HepG2 (cell line): ENCODE measurements around the gene WNK1. TPM values are rescaled to one million over a fixed set of nuclear protein-coding genes. Genes with fewer than 3 reads are reported as not detected.

Experiments used
- ATAC-seq: fragments of 200-7000 bp; cut with Tn5 transposase; 3 replicates; pipeline ENCODE4 v1.9.1; 2020; ENCODE audit warnings: mild to moderate bottlenecking, moderate library complexity
- BruUV-seq: library from RNA; stranded (reverse); fragments of 400-500 nt; replicated peaks from 2 replicates; lab custom pipeline; 2021; lab: Mats Ljungman, UMichigan
- CTCF ChIA-PET: fragments of 300-600 bp; formaldehyde crosslinking; extraction: SDS; loops from one replicate; lab custom pipeline; 2021; ENCODE audit warnings: low total read pairs, inconsistent platforms, low intra/inter-chr PET ratio; lab: Yijun Ruan, JAX
- POLR2A ChIA-PET: fragments of 350-600 bp; sonication (Branson Sonifier 250); formaldehyde crosslinking; loops from one replicate; lab custom pipeline; 2020; ENCODE audit warnings: antibody characterized with exemption, inconsistent platforms; lab: Yijun Ruan, JAX
- DNase-seq: peaks from one replicate; pipeline ENCODE4 v3.0.0-alpha.2; 2015; ENCODE audit warnings: low spot score
- FAIRE-seq: peaks from 3 replicates; lab custom pipeline; 2011; peaks lifted over from hg19 to GRCh38; lab: Jason Lieb, UNC
- H2AFZ ChIP-seq: one replicate; pipeline ENCODE4 v1.6.1; 2011; ENCODE audit warnings: low read length, inconsistent platforms
- H3K27ac ChIP-seq: fragments of 300-600 bp; 3 replicates; pipeline ENCODE4 v1.8.0; 2011; ENCODE audit warnings: mixed run types, mild to moderate bottlenecking, mixed read lengths, low read length, inconsistent platforms; ENCODE audit not compliant: insufficient read depth; ENCODE audit errors: extremely low read length
- H3K27me3 ChIP-seq, 2 experiments: fragments of 200-600 bp in 1 of 2; 2 replicates in 1 of 2; 3 replicates in 1 of 2; pipeline versions ENCODE4 v1.6.0 to v1.8.0; 2011; ENCODE audit warnings: low read length in 2 of 2, mild to moderate bottlenecking in 2 of 2, moderate library complexity in 2 of 2, inconsistent platforms in 1 of 2; ENCODE audit not compliant: insufficient read depth in 2 of 2, control insufficient read depth in 1 of 2
- H3K36me3 ChIP-seq, 2 experiments: fragments of 200-600 bp in 1 of 2; replicated peaks in 1 of 2; 2 replicates in 1 of 2; 3 replicates in 1 of 2; pipeline versions ENCODE4 v1.5.1 to v1.8.0; 2011; ENCODE audit warnings: low read length in 2 of 2, inconsistent platforms in 1 of 2; ENCODE audit not compliant: insufficient read depth in 2 of 2, control insufficient read depth in 1 of 2
- H3K4me1 ChIP-seq: 2 replicates; pipeline ENCODE4 v1.5.1; 2012; ENCODE audit warnings: low read length, inconsistent platforms; ENCODE audit not compliant: insufficient read depth
- H3K4me2 ChIP-seq: 2 replicates; pipeline ENCODE4 v1.6.0; 2011; ENCODE audit warnings: low read depth, low read length, inconsistent platforms
- H3K4me3 ChIP-seq, 3 experiments: fragments of 200-600 bp in 1 of 3; sonication (generic), shearing (Covaris generic) in 1 of 3; replicated peaks in 1 of 3; 2 replicates each; pipeline ENCODE4 v1.5.1; 2011 to 2016; ENCODE audit warnings: low read length in 3 of 3, inconsistent platforms in 2 of 3, low read depth in 2 of 3, mild to moderate bottlenecking in 2 of 3, control low read depth in 1 of 3, mixed read lengths in 1 of 3; ENCODE audit not compliant: insufficient read depth in 1 of 3
- H3K79me2 ChIP-seq: one replicate; pipeline ENCODE4 v1.6.1; 2011; ENCODE audit warnings: low read length, inconsistent platforms; ENCODE audit not compliant: insufficient read depth
- H3K9ac ChIP-seq: 2 replicates; pipeline ENCODE4 v1.6.0; 2011; ENCODE audit warnings: mild to moderate bottlenecking, low read depth, low read length, inconsistent platforms; ENCODE audit not compliant: insufficient read depth
- H3K9me3 ChIP-seq: 2 replicates; pipeline ENCODE4 v1.5.1; 2012; ENCODE audit warnings: mild to moderate bottlenecking, low read length
- H4K20me1 ChIP-seq: 2 replicates; pipeline ENCODE4 v1.6.0; 2011; ENCODE audit warnings: inconsistent platforms, mild to moderate bottlenecking, low read length, moderate library complexity; ENCODE audit not compliant: insufficient read depth
- GATAD2A ChIP-seq: IDR thresholded peaks from 2 replicates; pipeline ENCODE4 v1.6.1; 2016
- HOXA3 ChIP-seq: sonication (generic); formaldehyde crosslinking; IDR thresholded peaks from 2 replicates; pipeline ENCODE4 v1.5.0; 2020; ENCODE audit warnings: missing genetic modification reagents
- JUND ChIP-seq: sonication (generic); formaldehyde crosslinking; IDR thresholded peaks from 2 replicates; pipeline ENCODE4 v1.8.0; 2022; ENCODE audit warnings: mild to moderate bottlenecking, missing genetic modification reagents
- KLF6 ChIP-seq: IDR thresholded peaks from 2 replicates; pipeline ENCODE4 v1.8.0; 2016; ENCODE audit warnings: missing biosample characterization, missing genetic modification reagents
- PPARG ChIP-seq: conservative IDR thresholded peaks from 2 replicates; pipeline ENCODE4 v1.6.1; 2016; ENCODE audit warnings: missing biosample characterization, missing genetic modification reagents
- THYN1 ChIP-seq: sonication (generic); formaldehyde crosslinking; IDR thresholded peaks from 2 replicates; pipeline ENCODE4 v1.8.1; 2023; ENCODE audit warnings: low read depth, mild to moderate bottlenecking, moderate library complexity, missing genetic modification reagents, borderline replicate concordance
- ZFP36L1 ChIP-seq: sonication (generic); formaldehyde crosslinking; IDR thresholded peaks from 2 replicates; pipeline ENCODE4 v1.8.0; 2022; ENCODE audit warnings: mild to moderate bottlenecking, missing genetic modification reagents, moderate library complexity
- ZFP82 ChIP-seq: sonication (generic); formaldehyde crosslinking; IDR thresholded peaks from 2 replicates; pipeline ENCODE4 v1.5.1; 2020; ENCODE audit warnings: mild to moderate bottlenecking, missing genetic modification reagents, borderline replicate concordance
- ZMYM4 ChIP-seq: sonication (generic); formaldehyde crosslinking; IDR thresholded peaks from 2 replicates; pipeline ENCODE4 v1.8.1; 2023; ENCODE audit warnings: mild to moderate bottlenecking, missing genetic modification reagents
- WGBS: methylation state at CpG from one replicate; pipeline ENCODE4 v1.1.6; 2017; ENCODE audit warnings: low lambda C conversion rate; 5-methylcytosine and 5-hydroxymethylcytosine counted together
- in situ Hi-C: cut with HindIII; loops from 2 replicates; pipeline ENCODE4 v1.10.0; 2017; ENCODE audit warnings: low pct_unique_long_range_greater_than_20kb; ENCODE audit not compliant: extremely low pct_ligation_motif_present
- intact Hi-C: fragments of 100-400 bp; cut with micrococcal nuclease; formaldehyde crosslinking; loops from one replicate; pipeline ENCODE4 v1.10.0; 2022; ENCODE audit not compliant: unreplicated experiment
- polyA plus RNA-seq, 8 experiments: library from polyadenylated mRNA; depleted of rRNA in 3 of 8; stranded (reverse) in 7 of 8; unstranded in 1 of 8; fragments of >200 nt; fragmentation: Illumina TruSeq in 4 of 8; extraction: Trizol in 4 of 8; gene quantifications; 2 replicates each; pipeline versions ENCODE4 v1.2.1 to v1.2.3, GENCODE V29; 2011 to 2016; ENCODE audit warnings: low read depth in 4 of 8, missing spikeins in 1 of 8, mixed read lengths in 1 of 8; ENCODE audit not compliant: insufficient read depth in 1 of 8
- total RNA-seq, 5 experiments: library from RNA; depleted of rRNA; stranded (reverse); fragments of >200 nt; fragmentation: Illumina TruSeq; extraction: Trizol; gene quantifications; 2 replicates each; pipeline ENCODE4 v1.2.3, GENCODE V29; 2016; ENCODE audit warnings: low read depth in 1 of 5
- TF ChIP-seq, protein P1 (sequence below), 2 experiments: sonication (generic) in 1 of 2; formaldehyde crosslinking in 1 of 2; IDR thresholded peaks; 2 replicates each; pipeline versions ENCODE4 v1.6.1 to v1.9.0; 2014 to 2022; ENCODE audit warnings: antibody characterized with exemption in 1 of 2, borderline replicate concordance in 1 of 2, inconsistent platforms in 1 of 2, low read depth in 1 of 2, missing genetic modification reagents in 1 of 2
- TF ChIP-seq, protein P2 (sequence below): sonication (generic); formaldehyde crosslinking; IDR thresholded peaks from 2 replicates; pipeline ENCODE4 v1.4.0; 2020; ENCODE audit warnings: missing genetic modification reagents, mild to moderate bottlenecking, borderline replicate concordance
- TF ChIP-seq, protein P3 (sequence below): sonication (generic); formaldehyde crosslinking; IDR thresholded peaks from 2 replicates; pipeline ENCODE4 v1.8.1; 2022; ENCODE audit warnings: mild to moderate bottlenecking, missing genetic modification reagents

Gene WNK1
- total and polyA plus RNA-seq, 2 of the 13 experiments (the other 11 are each of a cell fraction or from before 2014, with no cell fraction given): 31.1 to 54.8 TPM

DNA sequence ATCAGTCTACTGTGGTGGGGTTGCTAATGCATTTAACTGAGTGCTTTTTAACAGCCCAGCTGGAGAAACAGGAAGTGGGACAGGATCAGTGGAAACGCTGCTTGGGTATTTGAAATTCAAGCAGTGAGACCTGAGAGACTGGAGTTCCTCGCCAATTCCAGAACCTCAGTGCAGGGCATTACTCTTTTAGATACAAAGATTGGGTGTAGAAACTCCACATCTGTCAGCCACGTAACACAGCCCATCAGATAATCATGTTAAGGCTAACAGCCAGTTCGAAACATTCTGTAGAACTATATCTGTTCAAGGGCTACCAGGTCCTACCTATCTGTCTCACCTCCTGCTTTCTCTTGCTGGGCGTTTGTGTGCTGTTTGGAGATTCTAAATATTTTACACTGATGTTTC is 151.6 kb downstream of the WNK1 start (continued):
- no peak for TF ChIP-seq KLF6
- TF ChIP-seq HOXA3 (CRISPR knock-in tag): no peak
- TF ChIP-seq JUND: no peak
- TF ChIP-seq GATAD2A (CRISPR knock-in tag): no peak

DNA sequence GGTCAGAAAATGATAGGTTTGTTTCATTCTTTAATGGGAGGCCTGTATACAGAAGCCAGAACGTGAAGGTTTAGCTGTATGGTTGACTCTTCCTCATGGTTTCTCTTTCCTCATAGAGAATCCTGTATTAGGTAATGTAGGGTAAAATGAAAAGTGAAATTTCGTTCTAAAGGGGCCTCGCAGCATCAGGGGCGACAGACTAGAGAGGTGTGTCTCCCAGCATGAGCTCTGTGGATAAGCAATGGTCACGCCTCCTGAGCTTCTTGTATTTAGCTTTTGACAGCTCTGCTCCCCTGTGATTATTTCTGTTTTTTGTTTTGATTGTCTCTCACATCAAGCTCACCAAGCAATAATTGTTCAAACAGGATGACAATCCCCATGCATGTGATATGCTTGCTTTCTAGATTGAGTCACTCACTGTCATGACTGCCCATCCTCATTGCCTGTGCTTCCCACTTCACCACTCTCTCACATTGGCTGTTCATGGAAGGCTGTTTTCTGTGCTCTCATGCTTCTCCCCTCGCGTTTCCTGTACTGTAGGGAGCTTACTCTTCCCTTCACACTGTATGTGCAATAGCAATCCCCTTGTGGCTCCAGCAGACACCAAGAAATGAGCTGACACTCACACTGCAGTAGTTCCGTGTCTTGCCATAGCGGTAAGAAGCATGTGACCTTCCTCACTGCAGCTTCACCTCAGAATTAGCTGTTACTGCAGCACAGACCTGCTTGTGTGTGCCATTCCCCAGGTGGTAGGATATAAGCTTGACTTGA is 153.1 kb downstream of the WNK1 start:
- Histone ChIP-seq H3K4me1 (no peaks in the 10 kb centered on the region), H3K79me2 (no peaks in the 10 kb centered on the region), H3K4me2 (no peak overlapping the region), H3K27me3 (no peaks in the 10 kb centered on the region), H4K20me1 (no peaks in the 10 kb centered on the region; the same call in 1 of the 2 replicates), H3K9me3 (no peaks in the 10 kb centered on the region), H3K36me3 (peaks cover 41 to 93% of the 10 kb centered on the region in 2 experiments), H3K9ac (no peak overlapping the region), H3K4me3 (no peak overlapping the region), H2AFZ (no peak overlapping the region), H3K27ac (no peak overlapping the region)
- CTCF ChIA-PET: no interaction called here
- intact Hi-C loops (no loop called here), in situ Hi-C loops (no loop called here)
- no peak for ATAC-seq
- DNase-seq: no peak
- POLR2A ChIA-PET: no interaction called here
- WGBS: 98% methylated on average over 9 of the region's 9 CpGs
- BruUV-seq: no TSS peak
- no peak for FAIRE-seq
- TF ChIP-seq THYN1 (no peak), ZMYM4 (CRISPR knock-in tag) (no peak), ZFP36L1 (no peak), PPARG (CRISPR knock-in tag) (no peak), ZFP82 (CRISPR knock-in tag) (no peak)
- TF ChIP-seq, protein P1, sequence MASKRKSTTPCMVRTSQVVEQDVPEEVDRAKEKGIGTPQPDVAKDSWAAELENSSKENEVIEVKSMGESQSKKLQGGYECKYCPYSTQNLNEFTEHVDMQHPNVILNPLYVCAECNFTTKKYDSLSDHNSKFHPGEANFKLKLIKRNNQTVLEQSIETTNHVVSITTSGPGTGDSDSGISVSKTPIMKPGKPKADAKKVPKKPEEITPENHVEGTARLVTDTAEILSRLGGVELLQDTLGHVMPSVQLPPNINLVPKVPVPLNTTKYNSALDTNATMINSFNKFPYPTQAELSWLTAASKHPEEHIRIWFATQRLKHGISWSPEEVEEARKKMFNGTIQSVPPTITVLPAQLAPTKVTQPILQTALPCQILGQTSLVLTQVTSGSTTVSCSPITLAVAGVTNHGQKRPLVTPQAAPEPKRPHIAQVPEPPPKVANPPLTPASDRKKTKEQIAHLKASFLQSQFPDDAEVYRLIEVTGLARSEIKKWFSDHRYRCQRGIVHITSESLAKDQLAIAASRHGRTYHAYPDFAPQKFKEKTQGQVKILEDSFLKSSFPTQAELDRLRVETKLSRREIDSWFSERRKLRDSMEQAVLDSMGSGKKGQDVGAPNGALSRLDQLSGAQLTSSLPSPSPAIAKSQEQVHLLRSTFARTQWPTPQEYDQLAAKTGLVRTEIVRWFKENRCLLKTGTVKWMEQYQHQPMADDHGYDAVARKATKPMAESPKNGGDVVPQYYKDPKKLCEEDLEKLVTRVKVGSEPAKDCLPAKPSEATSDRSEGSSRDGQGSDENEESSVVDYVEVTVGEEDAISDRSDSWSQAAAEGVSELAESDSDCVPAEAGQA (IDR thresholded peaks at IDR 0.05; ENCODE audit: low read depth): no peak
- TF ChIP-seq, protein P1 (CRISPR knock-in tag; IDR thresholded peaks at IDR 0.05; ENCODE audit: borderline replicate concordance): no peak
- TF ChIP-seq, protein P2, sequence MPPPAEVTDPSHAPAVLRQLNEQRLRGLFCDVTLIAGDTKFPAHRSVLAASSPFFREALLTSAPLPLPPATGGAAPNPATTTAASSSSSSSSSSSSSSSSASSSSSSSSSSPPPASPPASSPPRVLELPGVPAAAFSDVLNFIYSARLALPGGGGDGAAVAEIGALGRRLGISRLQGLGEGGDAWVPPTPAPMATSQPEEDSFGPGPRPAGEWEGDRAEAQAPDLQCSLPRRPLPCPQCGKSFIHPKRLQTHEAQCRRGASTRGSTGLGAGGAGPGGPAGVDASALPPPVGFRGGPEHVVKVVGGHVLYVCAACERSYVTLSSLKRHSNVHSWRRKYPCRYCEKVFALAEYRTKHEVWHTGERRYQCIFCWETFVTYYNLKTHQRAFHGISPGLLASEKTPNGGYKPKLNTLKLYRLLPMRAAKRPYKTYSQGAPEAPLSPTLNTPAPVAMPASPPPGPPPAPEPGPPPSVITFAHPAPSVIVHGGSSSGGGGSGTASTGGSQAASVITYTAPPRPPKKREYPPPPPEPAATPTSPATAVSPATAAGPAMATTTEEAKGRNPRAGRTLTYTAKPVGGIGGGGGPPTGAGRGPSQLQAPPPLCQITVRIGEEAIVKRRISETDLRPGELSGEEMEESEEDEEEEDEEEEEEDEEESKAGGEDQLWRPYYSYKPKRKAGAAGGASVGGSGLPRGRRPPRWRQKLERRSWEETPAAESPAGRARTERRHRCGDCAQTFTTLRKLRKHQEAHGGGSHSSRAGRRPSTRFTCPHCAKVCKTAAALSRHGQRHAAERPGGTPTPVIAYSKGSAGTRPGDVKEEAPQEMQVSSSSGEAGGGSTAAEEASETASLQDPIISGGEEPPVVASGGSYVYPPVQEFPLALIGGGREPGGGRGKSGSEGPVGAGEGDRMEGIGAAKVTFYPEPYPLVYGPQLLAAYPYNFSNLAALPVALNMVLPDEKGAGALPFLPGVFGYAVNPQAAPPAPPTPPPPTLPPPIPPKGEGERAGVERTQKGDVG (CRISPR knock-in tag): no peak
- TF ChIP-seq, protein P3, sequence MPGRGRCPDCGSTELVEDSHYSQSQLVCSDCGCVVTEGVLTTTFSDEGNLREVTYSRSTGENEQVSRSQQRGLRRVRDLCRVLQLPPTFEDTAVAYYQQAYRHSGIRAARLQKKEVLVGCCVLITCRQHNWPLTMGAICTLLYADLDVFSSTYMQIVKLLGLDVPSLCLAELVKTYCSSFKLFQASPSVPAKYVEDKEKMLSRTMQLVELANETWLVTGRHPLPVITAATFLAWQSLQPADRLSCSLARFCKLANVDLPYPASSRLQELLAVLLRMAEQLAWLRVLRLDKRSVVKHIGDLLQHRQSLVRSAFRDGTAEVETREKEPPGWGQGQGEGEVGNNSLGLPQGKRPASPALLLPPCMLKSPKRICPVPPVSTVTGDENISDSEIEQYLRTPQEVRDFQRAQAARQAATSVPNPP (CRISPR knock-in tag): no peak
